B cell (primary cell): ENCODE measurements around the gene PKNOX1. TPM values are rescaled to one million over a fixed set of nuclear protein-coding genes. Genes with fewer than 3 reads are reported as not detected.
"Not testable (repeated sequence)": the region's sequence is repeated elsewhere in the genome, so short reads cannot be mapped to it uniquely, and the experiment has no call there.

ENCODE experiments used
- ATAC-seq: fragments of 200-7000 bp; cut with Tn5 transposase; one replicate; pipeline ENCODE4 v1.10.0; 2021; ENCODE audit warnings: low read depth, mild to moderate bottlenecking, moderate number of reproducible peaks, moderate library complexity
- CTCF ChIA-PET: fragments of 350-600 bp; sonication (Branson Sonifier 250); formaldehyde crosslinking; loops from one replicate; lab custom pipeline; 2021; ENCODE audit warnings: antibody characterized with exemption, inconsistent platforms; lab: Charles Lee
- POLR2A ChIA-PET: fragments of 350-600 bp; sonication (Branson Sonifier 250); formaldehyde crosslinking; loops from one replicate; lab custom pipeline; 2021; ENCODE audit warnings: antibody characterized with exemption; lab: Charles Lee
- DNase-seq: peaks from one replicate; pipeline ENCODE4 v3.0.0; 2013
- H2AFZ ChIP-seq: 2 replicates; pipeline ENCODE4 v1.6.1; 2012; ENCODE audit warnings: mild to moderate bottlenecking, low read depth, low read length; ENCODE audit not compliant: insufficient read depth, poor library complexity, severe bottlenecking
- H3K27ac ChIP-seq, 2 donors: 1 replicate in 1 of 2; 2 replicates in 1 of 2; pipeline ENCODE4 v1.5.1; 2012 to 2013; ENCODE audit warnings: low read length in 2 of 2, mild to moderate bottlenecking in 2 of 2, moderate library complexity in 1 of 2
- H3K27me3 ChIP-seq, 4 experiments: fragments of 200-600 bp in 1 of 4; sonication (generic) in 1 of 4; replicated peaks in 1 of 4; 1 replicate in 2 of 4; 2 replicates in 2 of 4; pipeline versions ENCODE4 v1.6.1 to v1.7.0; 2013 to 2016; ENCODE audit warnings: low read length in 3 of 4, mild to moderate bottlenecking in 2 of 4, mixed read lengths in 1 of 4, moderate library complexity in 1 of 4; ENCODE audit not compliant: insufficient read depth in 4 of 4, control insufficient read depth in 3 of 4; ENCODE audit errors: control extremely low read depth in 1 of 4
- H3K36me3 ChIP-seq, 2 experiments: replicated peaks in 1 of 2; 1 replicate in 1 of 2; 2 replicates in 1 of 2; pipeline versions ENCODE4 v1.6.1 to v1.7.1; 2013; ENCODE audit warnings: low read length in 1 of 2; ENCODE audit not compliant: insufficient read depth in 2 of 2, control insufficient read depth in 1 of 2; ENCODE audit errors: control extremely low read depth in 1 of 2, extremely low read depth in 1 of 2
- H3K4me1 ChIP-seq, 2 donors: fragments of 200-600 bp in 1 of 2; sonication (generic) in 1 of 2; 1 replicate in 1 of 2; 2 replicates in 1 of 2; pipeline versions ENCODE4 v1.5.1 to v1.6.1; 2013 to 2017; ENCODE audit warnings: low read length in 2 of 2; ENCODE audit not compliant: control insufficient read depth in 2 of 2, insufficient read depth in 2 of 2
- H3K4me2 ChIP-seq: replicated peaks from 2 replicates; pipeline ENCODE3; 2012; ENCODE audit warnings: mild to moderate bottlenecking, low read depth, low read length; ENCODE audit not compliant: poor library complexity, severe bottlenecking
- H3K4me3 ChIP-seq, 5 experiments: fragments of 200-600 bp in 1 of 5; sonication (generic) in 1 of 5; 1 replicate in 3 of 5; 2 replicates in 2 of 5; pipeline versions ENCODE4 v1.5.1 to v1.7.0; 2011 to 2016; ENCODE audit warnings: low read length in 4 of 5, mild to moderate bottlenecking in 4 of 5, low read depth in 2 of 5, control low read depth in 1 of 5, moderate library complexity in 1 of 5; ENCODE audit not compliant: insufficient read depth in 1 of 5; ENCODE audit errors: control extremely low read depth in 1 of 5, extremely low read depth in 1 of 5
- H3K79me2 ChIP-seq: fragments of 200-600 bp; sonication (generic); one replicate; pipeline ENCODE4 v1.6.0; 2016; ENCODE audit warnings: low read length; ENCODE audit not compliant: control insufficient read depth, insufficient read depth
- H3K9ac ChIP-seq: fragments of 200-600 bp; sonication (generic); 2 replicates; pipeline ENCODE4 v1.6.1; 2017; ENCODE audit warnings: mild to moderate bottlenecking, low read length, moderate library complexity
- H3K9me3 ChIP-seq, 3 donors: one replicate each; pipeline versions ENCODE4 v1.6.1 to v1.7.1; 2013; ENCODE audit warnings: low read length in 2 of 3; ENCODE audit not compliant: control insufficient read depth in 2 of 3, insufficient read depth in 1 of 3; ENCODE audit errors: control extremely low read depth in 1 of 3
- H4K20me1 ChIP-seq: 2 replicates; pipeline ENCODE4 v1.6.0; 2012; ENCODE audit warnings: mild to moderate bottlenecking, low read length; ENCODE audit not compliant: insufficient read depth, control insufficient read depth, poor library complexity, severe bottlenecking
- H3K27ac Mint-ChIP-seq: one replicate; pipeline ENCODE4 v1.8.0; 2021; ENCODE audit warnings: mixed read lengths
- H3K27me3 Mint-ChIP-seq: one replicate; pipeline ENCODE4 v1.8.0; 2021; ENCODE audit warnings: mixed read lengths
- H3K4me1 Mint-ChIP-seq: one replicate; pipeline ENCODE4 v1.8.0; 2021; ENCODE audit warnings: mixed read lengths
- H3K4me3 Mint-ChIP-seq: one replicate; pipeline ENCODE4 v1.8.0; 2021; ENCODE audit warnings: mixed read lengths
- H3K9me3 Mint-ChIP-seq: one replicate; pipeline ENCODE4 v1.8.0; 2022; ENCODE audit warnings: mixed read lengths; ENCODE audit not compliant: insufficient read depth
- WGBS: methylation state at CpG from one replicate; pipeline ENCODE4 v1.1.5; 2013; ENCODE audit warnings: missing lambda C conversion rate; ENCODE audit not compliant: insufficient coverage; 5-methylcytosine and 5-hydroxymethylcytosine counted together
- intact Hi-C: fragments of 100-400 bp; cut with micrococcal nuclease; formaldehyde crosslinking; loops from one replicate; pipeline ENCODE4 v1.10.0; 2022
- polyA plus RNA-seq: library from polyadenylated mRNA; depleted of rRNA; stranded (reverse); fragments of >200 nt; gene quantifications from 2 replicates; pipeline ENCODE4 v1.2.3, GENCODE V29; 2012
- total RNA-seq, 2 donors: library from RNA; stranded (reverse); fragments of 120-200 nt in 1 of 2; gene quantifications; 1 replicate in 1 of 2; 2 replicates in 1 of 2; pipeline versions ENCODE4 v1.2.3 to v1.2.4, GENCODE V29; 2013 to 2022

Gene PKNOX1
- total and polyA plus RNA-seq, 2 donors (not counting 1 experiment from before 2014, with no cell fraction given) = 7.6 to 29.5 TPM

GRCh38 chr21:43038659-43039044, 64.3 kb downstream of the PKNOX1 start:
- H3K4me1 ChIP-seq, H3K4me3 Mint-ChIP-seq, H3K9ac ChIP-seq, CTCF ChIA-PET, H4K20me1 ChIP-seq, H3K36me3 ChIP-seq, DNase-seq, ATAC-seq, H3K79me2 ChIP-seq, POLR2A ChIA-PET, H2AFZ ChIP-seq, H3K27me3 ChIP-seq, intact Hi-C loops, H3K9me3 Mint-ChIP-seq, H3K4me2 ChIP-seq, H3K27me3 Mint-ChIP-seq, H3K27ac ChIP-seq, H3K4me1 Mint-ChIP-seq, H3K4me3 ChIP-seq, H3K27ac Mint-ChIP-seq: not testable (repeated sequence)
- peaks cover 0 to 12% (median 0%) of the 10 kb centered on the region in 3 donors for H3K9me3 ChIP-seq
- no CpG with 5 or more reads among the region's 10 CpGs for WGBS

GRCh38 chr21:43042169-43042568, 67.8 kb downstream of the PKNOX1 start:
- ATAC-seq, H3K4me3 ChIP-seq, H3K79me2 ChIP-seq, H4K20me1 ChIP-seq, H3K27me3 Mint-ChIP-seq, H3K4me2 ChIP-seq, DNase-seq, H3K4me3 Mint-ChIP-seq, H2AFZ ChIP-seq, H3K4me1 Mint-ChIP-seq, H3K27me3 ChIP-seq, H3K27ac Mint-ChIP-seq, H3K9me3 Mint-ChIP-seq, H3K36me3 ChIP-seq, H3K4me1 ChIP-seq, POLR2A ChIA-PET, intact Hi-C loops, CTCF ChIA-PET, H3K9ac ChIP-seq, H3K27ac ChIP-seq: not testable (repeated sequence)
- WGBS = 79% methylated on average over 2 of the region's 5 CpGs
- peaks cover 0 to 12% (median 0%) of the 10 kb centered on the region in 3 donors for H3K9me3 ChIP-seq

- CTCF ChIA-PET, DNase-seq, intact Hi-C loops, H4K20me1 ChIP-seq, ATAC-seq, H3K4me2 ChIP-seq, H3K4me1 Mint-ChIP-seq, H2AFZ ChIP-seq, H3K27me3 ChIP-seq, H3K27ac ChIP-seq, H3K4me3 Mint-ChIP-seq, H3K79me2 ChIP-seq, H3K4me3 ChIP-seq, H3K9me3 Mint-ChIP-seq, H3K27ac Mint-ChIP-seq, H3K27me3 Mint-ChIP-seq, H3K36me3 ChIP-seq, POLR2A ChIA-PET, H3K4me1 ChIP-seq, H3K9ac ChIP-seq: not testable (repeated sequence)
- H3K9me3 ChIP-seq = peaks cover 0 to 12% (median 0%) of the 10 kb centered on the region in 3 donors
- over 99% methylated on average over 8 of the region's 14 CpGs for WGBS
These were observed 68.9 kb downstream of the PKNOX1 start for GRCh38 chr21:43043291-43043690.

GRCh38 chr21:43044547-43044946, 70.2 kb downstream of the PKNOX1 start:
- H3K27ac Mint-ChIP-seq, CTCF ChIA-PET, H3K4me3 Mint-ChIP-seq, H3K36me3 ChIP-seq, H3K79me2 ChIP-seq, H2AFZ ChIP-seq, H4K20me1 ChIP-seq, DNase-seq, H3K4me3 ChIP-seq, H3K9ac ChIP-seq, H3K27me3 Mint-ChIP-seq, H3K4me1 ChIP-seq, H3K27ac ChIP-seq, ATAC-seq, POLR2A ChIA-PET, intact Hi-C loops, H3K27me3 ChIP-seq, H3K4me2 ChIP-seq, H3K9me3 Mint-ChIP-seq, H3K4me1 Mint-ChIP-seq: not testable (repeated sequence)
- 46% methylated on average over 6 of the region's 14 CpGs for WGBS
- peaks cover 0 to 12% (median 0%) of the 10 kb centered on the region in 3 donors for H3K9me3 ChIP-seq
